Activated naive CD8-positive, alpha-beta T cell treated with anti-CD3 and anti-CD28 coated beads, Interleukin-2, amount 50 U/mL, for 16 hours (primary cell): ENCODE results near the gene DYSF.

Source experiments
- DNase-seq: peaks from one replicate; pipeline ENCODE4 v3.0.0-alpha.2; 2020; ENCODE audit warnings: low read depth, low spot score

The DYSF gene

DNA sequence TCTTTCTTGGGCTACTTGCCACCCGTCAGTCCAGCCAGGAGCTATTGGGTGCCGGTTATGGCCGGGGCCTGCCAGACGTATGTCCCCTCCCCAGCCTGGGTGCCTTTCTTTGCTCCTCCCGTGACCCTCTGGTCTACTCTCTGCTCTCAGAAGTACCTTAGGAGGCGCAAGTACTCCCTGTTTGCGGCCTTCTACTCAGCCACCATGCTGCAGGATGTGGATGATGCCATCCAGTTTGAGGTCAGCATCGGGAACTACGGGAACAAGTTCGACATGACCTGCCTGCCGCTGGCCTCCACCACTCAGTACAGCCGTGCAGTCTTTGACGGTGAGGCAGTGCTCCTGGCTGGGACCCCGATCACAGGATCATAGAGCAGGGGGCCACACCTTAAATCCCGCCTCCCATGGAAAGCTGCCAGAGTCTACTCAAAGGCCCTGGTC lies 99.5 kb downstream of the DYSF start:
- no peak for DNase-seq

DNA sequence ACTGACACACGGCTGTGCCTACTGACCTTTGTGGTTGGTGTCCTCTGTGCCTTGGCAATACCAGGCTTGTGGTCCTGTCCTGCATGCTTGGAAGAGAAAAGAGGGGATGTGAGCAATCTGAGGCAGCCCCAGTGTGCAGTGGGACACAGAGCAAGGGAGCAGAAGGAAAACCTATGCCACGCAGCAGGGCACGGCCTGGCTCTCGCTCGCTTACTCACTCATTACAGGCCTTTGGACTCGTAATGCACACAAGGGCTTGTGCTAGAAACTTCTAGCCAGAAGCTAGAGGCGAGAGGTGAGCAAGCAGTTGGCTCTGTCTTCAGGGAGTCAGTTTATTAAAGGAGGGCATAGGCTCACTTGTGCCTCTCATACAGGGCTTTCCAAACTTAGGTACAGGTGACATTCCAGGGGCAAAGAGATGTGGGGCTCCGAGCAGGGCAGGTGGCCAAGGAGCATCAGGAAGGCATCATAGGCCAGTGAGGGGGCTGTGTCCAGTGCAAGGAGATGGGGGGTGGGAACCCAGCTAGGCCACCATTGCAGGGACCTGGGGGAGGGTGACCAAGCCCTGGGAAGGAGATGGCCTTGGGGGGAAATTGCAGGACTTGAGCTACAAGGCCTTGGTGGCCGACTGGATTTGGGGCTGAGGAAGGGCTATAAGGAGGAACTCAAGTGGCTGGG lies 100.8 kb downstream of the DYSF start:
- DNase-seq: no peak

DNA sequence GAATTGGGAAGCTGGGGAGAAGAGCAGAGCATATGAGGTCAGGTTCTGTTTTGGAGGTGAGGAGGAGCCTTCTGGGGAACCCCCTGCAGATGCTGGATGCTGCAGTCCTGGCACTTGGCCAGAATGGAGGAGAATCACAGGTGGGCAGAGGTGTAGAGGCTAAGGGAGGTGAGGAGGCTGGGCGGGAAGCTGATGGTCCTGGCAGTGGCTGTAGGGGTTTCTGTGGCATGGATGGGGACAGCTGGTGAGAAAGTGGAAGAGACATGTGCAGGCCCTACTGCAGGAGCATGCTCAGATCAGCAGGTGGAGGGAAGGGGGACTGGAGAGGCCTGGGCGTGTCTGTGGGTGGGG lies 101.3 kb downstream of the DYSF start:
- no peak for DNase-seq

DNA sequence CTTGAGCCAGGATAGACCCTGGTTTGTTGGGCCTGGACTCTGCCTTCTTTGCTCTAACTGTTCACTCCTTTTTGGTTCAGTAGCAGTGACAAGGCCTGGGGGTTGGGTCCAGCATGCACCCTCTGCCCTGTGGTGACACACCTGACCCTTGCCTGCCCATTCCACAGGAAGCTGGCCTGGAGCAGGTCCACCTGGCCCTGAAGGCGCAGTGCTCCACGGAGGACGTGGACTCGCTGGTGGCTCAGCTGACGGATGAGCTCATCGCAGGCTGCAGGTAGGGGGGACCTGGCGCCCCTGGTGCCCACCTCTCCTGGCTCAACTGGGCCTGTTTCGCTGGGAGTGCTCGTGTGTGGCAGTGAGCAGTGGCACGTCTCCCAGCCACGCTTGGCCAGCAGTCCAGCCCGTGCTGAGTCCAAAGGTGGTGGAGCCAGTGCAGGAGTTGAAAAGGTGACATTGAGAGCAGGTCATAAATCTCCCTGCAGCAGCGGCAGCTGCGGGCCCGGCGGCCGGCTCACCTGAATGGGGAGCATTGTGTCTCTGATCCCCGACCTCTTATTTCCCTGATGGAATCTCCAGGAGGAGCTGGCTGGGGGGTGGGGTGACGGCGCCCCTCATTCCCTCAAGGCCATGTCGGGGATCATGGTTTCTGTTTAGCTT lies 102.6 kb downstream of the DYSF start:
- no peak for DNase-seq

DNA sequence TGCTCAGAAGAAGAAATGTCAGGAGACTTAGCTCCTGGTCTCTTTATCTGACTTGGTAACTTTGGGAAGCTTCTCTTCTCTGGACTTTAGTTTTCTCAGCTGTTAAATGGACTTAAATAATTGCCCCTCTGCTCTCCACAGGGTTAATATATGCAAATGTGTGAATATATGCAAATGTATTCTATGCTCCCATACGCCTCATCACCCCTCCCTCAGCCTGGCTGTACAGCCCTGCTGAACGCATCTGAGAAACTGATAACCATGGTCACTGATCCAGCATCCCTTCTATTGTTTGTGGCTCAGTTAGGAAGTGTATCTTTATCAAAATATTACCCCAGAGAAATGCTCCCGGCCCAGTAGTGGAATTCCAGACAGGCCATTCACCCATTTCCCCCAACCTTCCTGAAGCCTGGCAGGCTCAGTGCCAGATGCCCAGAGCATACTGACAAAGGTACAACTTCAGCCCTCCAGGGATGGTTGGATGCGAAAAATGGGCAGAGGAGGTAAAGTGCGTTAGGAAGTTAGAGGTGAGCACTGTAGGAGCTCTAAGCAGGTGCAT lies 103.4 kb downstream of the DYSF start:
- no peak for DNase-seq

DNA sequence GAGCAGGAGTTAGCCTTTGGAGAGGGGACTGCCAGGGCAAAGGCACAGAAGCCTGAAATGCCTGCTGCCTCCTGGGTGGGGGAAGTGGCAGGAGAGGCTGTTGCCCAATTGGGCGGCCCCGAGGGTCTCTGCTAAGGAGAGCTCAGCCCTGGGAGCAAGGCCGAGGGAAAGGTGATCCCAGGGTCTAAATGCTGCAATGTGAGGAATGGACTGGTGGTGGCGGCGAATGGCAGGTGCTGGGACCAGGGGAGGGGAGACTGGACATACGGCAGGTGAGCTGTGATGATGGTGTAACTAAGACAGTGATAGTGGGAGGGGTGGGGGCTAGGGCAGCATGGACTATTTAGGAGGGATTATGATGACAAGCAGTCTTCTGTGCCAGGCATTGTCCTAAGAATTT lies 104.0 kb downstream of the DYSF start:
- DNase-seq: no peak

DNA sequence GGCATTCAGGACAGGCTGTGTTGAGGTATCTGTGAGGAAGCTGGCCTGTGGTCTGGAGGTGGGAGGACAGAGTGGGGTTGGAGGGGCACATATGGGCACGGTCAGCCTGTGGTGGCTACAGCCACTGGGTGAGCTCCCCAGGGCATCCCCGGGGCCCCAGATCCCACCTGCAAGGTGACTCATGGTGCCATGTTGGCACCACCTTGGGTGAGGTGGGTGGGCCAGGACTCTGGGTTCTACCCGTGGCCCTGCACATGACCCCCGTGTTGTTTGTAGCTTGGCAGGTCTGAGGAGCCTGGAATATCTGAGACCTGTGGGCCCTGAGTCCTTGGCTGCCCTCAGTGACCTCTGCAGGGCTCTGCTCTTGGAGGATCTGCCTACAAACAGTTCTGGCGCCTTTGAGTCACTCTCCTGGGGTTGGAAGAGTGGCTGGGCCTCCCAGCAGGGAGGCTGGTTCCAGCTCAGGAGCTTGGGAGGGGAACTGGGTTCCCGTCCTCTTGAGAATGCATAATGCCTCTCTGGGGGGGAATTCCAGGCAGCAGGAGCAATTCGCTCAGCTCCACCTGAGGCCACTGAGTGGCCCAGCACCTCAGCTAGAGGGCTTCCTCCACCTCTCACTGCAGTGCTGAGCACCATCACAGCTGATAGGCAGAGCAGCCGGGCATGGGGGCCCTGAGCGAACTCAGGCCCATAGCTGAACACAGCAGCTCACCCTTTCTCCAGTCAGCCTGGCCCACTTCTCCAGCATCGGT lies 105.1 kb downstream of the DYSF start:
- DNase-seq: no peak

DNA sequence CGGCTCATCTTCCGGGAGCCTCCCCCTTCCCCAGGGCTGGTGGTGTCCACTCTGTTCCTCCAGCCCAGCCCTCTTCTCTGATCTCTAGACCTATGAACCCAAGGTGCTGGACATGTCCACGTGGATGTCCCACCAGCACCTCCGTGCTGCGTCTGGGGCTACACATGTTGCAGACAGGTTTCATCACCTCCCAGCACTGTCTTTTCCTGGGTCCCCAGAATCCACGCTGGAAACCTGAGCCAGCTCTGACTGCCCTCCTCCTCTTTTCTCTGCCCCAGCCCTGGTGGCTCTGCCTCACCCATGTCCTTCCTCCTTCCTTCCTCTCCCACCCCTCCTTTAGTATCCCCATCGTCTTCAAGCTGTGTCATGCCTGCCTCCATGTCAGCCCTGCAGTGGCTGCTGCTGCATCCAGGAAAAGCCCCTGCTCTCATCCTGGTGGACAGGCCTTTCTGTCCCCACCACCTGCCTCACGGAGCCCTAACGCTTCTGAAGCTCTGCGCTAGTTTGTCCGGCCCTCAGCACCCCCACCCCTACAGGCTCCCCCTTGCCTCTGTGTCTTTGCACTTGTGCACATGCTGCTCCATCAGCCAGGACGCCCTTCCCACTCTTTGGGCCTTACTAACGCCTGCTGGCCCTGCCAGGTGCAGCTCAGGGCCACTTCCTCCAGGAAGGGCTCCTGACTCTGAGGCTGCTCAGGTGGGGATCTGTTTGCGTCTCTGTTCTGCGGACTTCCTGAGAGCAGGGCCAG lies 105.9 kb downstream of the DYSF start:
- no peak for DNase-seq

DNA sequence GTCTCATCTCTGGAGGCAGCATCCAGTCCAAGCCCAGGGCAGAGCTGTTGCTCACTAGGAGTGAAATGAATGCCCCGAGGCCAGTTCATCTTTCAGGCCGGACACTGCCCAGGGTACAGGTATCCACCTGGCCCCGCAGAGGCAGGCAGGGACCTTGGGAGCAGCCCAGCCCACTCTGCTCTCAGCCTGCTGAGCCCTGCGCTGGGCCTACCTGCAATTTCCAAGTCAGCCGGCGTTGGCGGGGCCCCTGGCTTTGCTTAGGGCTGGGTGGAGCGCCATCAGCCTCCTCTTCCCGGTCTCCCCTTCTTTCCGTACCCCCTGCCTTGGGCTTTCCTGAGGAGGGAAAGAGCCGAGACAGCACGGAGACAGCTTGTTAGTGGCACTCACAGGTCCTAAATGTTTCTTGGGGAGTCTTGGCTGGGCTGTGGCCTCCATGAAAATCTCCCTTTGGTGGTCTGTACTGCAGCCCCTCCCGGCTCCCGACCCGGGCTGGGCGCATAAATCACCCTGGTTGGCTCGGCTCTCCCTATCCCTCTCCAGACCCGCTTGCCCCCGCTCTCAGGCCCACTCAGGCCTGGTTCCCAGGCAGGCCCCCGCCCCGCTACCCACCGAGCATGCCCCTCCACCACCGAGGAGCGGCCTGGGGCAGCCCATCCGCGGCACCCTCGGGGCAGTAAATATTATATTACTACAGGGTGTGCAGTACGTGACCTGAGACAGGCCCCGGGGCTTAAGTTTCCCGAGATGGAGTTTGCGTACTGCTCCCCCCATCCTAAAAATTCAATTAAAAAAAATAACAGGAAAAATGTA lies 106.7 kb downstream of the DYSF start:
- no peak for DNase-seq

DNA sequence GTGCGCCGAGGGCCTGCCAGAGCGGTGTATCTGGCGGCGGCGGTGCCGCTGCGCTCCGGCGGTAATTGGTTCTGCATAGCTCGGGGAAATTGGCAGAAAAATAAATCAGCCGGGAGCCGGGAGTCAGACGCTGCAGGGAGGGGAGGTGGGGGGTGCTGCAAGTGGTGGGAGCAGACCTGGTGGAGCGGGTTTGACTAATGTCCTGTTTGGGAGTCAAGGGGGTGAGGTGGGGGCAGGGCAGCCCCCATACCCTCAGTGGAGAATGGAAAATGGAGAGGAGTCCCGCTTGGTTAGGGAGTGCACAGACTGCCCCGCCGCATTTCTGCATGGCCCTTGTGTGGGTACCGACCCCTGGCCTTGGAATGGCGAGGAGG lies 107.3 kb downstream of the DYSF start:
- no peak for DNase-seq

DNA sequence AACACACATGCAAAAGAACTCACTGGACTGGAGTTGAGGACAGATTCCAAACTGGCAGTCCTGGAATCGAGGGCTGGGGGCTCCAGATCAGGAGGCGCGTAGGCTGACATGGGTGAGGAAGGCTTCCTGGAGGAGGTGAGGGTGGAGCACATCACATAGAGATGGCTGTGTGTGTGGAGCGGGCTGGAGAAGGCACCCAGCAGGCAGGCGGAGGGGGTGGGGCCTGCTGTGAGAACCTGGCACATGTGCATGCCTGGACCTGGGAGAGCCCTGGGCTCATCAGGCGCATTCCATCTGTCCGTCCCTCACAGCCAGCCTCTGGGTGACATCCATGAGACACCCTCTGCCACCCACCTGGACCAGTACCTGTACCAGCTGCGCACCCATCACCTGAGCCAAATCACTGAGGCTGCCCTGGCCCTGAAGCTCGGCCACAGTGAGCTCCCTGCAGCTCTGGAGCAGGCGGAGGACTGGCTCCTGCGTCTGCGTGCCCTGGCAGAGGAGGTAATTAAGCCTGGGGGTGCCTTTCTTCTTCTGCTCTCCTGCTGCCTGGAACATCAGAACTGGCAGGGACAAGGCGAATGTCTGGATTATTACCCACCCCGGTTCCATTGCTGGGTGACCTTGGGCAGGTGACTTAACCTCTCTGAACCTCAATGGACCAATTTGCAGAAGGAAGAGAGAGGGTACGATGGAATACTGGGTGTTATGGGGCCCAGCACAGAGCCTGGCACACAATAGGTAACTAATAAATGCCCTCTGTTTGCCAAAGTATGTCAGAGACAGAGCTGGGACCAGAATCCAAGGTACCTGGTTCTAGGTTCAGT lies 108.3 kb downstream of the DYSF start:
- DNase-seq: no peak

DNA sequence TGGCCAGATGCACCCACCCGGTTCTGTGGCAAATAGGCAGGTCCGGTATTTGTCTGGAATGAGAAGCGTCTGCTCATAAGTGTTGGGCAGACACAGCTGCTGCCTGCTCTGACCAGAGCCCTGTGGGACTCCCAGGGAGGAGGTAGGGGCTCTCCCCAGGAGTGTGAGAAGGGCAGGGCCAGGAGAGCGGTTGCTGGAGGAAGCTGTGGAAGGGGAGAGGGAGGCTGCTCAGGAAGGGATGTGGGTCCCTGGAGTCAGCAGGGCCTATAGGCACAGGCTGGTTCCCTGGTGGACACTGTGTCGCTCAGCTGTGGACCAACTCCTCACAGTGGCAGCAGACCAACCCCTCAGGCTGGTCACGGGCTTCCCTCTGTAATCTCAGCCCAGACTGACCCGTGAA lies 109.2 kb downstream of the DYSF start:
- no peak for DNase-seq

DNA sequence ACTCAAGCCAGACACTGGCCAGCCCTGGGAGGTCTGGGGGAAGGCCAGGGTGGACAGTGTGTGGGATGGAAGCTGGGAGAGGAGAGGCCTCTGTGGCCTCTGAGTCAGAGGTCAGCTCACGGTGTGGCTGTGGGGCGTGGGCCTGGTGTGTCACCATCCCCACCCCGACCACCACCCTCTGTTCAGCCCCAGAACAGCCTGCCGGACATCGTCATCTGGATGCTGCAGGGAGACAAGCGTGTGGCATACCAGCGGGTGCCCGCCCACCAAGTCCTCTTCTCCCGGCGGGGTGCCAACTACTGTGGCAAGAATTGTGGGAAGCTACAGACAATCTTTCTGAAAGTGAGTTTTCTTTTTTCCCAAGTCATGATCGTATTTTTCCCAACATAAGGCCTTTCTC lies 110.5 kb downstream of the DYSF start:
- no peak for DNase-seq

DNA sequence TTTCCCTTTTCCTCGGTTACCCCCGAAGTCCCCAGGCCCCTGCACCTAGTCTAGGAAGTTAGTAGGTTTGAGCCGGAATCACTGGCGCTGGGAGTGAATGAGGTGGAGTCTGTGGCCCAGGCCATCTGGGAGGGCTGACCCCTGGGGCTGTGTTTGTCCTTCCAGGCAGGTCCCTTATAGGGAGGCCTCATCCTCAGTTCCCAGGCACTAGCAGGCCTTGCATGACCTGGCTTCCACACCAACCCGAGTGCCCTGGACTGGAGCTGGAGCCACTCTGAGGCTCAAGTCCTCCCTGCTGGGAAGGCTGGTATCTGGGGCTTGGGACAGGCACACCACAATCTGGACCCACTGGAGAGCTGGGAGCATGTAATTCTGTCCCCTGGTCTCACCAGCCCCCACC lies 111.0 kb downstream of the DYSF start:
- DNase-seq: no peak

DNA sequence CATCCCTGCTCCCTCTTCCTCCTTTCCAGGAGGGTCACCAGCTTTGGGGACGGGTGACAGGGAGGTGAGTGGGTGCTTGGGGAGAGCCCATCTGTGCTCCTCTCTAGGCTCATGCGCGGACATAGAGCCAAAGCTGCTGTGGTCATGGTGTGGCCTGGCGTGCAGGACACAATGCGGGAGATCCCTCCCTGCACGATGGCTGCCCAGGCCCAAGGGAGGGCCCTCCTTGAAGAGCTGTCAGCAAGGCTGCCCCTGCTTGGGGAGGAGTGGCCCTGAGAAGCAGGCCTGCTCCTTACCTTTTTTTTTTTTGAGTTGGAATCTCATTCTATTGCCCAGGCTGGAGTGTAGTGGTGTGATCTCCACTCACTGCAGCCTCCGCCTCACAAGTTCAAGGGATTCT lies 111.4 kb downstream of the DYSF start:
- DNase-seq: no peak

DNA sequence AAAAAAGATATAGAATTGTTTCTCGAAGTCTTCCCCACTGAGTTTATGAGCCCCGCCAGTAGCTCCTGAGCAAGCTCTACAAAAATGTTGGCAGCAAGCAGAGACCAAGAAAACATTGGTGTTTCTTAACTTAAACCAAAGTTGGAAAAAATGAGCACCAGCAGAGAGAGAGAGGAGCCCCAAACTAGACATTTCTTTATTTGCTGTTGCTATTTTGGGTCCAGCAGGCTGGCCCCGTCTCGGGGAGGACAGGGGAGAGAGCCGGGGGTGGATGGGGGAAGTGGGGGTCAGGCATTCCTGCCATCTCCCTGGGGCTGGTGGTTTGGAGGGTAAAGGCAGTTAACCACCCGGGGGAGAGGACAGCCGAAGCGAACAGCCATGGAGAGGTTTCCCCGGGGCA lies 113.0 kb downstream of the DYSF start:
- DNase-seq: no peak

DNA sequence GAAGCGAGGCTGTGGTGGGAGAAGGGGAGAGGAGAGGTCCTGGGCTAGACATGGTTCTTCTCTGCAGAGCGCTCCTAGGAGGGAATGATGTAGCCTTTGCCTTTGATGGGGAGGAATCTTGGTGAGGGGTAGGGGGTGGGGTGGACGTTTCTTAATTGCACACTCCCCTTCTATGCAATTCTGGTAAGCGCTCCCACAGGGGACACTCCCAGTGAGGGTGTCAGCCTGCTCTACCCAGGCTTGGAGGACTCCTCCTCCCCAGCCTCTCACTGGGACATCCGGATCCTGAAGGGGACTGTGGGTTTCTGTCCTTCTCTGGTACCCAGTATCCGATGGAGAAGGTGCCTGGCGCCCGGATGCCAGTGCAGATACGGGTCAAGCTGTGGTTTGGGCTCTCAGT lies 114.3 kb downstream of the DYSF start:
- DNase-seq: no peak

DNA sequence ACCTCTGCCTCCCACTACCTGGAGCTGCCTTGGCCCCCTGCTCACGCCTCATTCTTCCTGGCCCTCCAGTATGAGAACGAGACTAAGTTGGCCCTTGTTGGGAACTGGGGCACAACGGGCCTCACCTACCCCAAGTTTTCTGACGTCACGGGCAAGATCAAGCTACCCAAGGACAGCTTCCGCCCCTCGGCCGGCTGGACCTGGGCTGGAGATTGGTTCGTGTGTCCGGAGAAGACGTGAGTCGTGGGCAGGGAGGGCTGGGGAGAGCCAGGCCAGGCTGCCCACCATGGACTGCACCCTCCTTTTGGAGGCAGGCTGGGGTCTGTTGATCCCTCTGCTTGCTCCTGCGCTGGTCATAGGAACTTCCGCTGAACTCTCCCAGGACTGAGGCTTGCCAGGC lies 114.7 kb downstream of the DYSF start:
- DNase-seq: no peak

DNA sequence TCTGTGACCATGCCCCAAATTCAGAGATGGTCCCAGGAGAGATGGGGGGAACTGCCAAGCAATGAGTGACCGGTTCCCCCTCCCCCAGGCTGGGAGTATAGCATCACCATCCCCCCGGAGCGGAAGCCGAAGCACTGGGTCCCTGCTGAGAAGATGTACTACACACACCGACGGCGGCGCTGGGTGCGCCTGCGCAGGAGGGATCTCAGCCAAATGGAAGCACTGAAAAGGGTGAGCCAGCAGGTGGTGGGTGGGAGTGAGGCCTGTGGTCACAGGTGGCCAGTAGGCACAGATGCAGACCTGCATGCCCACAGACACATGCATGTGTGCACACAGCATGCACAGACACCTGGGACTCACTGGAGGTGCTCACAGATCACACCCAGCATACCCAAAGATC lies 117.2 kb downstream of the DYSF start:
- no peak for DNase-seq

DNA sequence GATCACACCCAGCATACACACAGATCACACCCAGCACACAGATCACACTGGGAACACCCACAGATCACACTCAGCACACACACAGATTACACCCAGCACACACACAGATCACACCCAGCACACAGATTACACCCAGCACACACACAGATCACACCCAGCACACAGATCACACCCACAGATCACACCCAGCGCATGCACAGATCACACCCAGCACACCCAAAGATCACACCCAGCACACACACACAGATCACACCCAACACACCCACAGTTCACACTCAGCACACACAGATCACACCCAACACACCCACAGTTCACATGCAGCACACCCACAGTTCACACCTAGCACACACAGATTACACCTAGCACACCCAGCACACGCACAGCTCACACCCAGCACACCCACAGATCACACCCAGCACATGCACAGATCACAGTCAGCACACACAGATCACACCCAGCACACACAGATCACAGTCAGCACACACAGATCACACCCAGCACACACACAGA lies 117.6 kb downstream of the DYSF start:
- no peak for DNase-seq
